SK-N-SH treated with all-trans-retinoic acid at 6 μM for 48 hours (cell line): ENCODE data around the gene KAT2B.

Experiments used
- CREB5 ChIP-seq: fragments of 250-450 bp; sonication (Bioruptor Pico); IDR thresholded peaks from 2 replicates; pipeline ENCODE4 v1.5.1; 2020; ENCODE audit warnings: low read depth, mild to moderate bottlenecking, moderate library complexity
- CSRNP3 ChIP-seq: fragments of 250-450 bp; sonication (Bioruptor Pico); IDR thresholded peaks from 2 replicates; pipeline ENCODE4 v1.5.1; 2021; ENCODE audit warnings: mild to moderate bottlenecking, moderate library complexity
- POU6F1 ChIP-seq: fragments of 250-450 bp; sonication (Bioruptor Pico); IDR thresholded peaks from 2 replicates; pipeline ENCODE4 v1.8.0; 2021; ENCODE audit warnings: low read depth, mild to moderate bottlenecking, moderate library complexity, borderline replicate concordance
- TCF4 ChIP-seq: fragments of 250-450 bp; sonication (Bioruptor Pico); IDR thresholded peaks from 2 replicates; pipeline ENCODE4 v1.8.0; 2021; ENCODE audit warnings: mild to moderate bottlenecking, moderate library complexity, borderline replicate concordance
- ZNF565 ChIP-seq: fragments of 450-650 bp; formaldehyde crosslinking; conservative IDR thresholded peaks from 2 replicates; pipeline ENCODE4 v1.5.0; 2020; ENCODE audit warnings: low read depth, mild to moderate bottlenecking, moderate library complexity
- ZNF70 ChIP-seq: fragments of 450-650 bp; formaldehyde crosslinking; IDR thresholded peaks from 2 replicates; pipeline ENCODE4 v1.5.0; 2020; ENCODE audit warnings: mild to moderate bottlenecking, moderate library complexity
- ZNF8 ChIP-seq: fragments of 450-650 bp; formaldehyde crosslinking; IDR thresholded peaks from 2 replicates; pipeline ENCODE4 v1.5.0; 2020; ENCODE audit warnings: mild to moderate bottlenecking, moderate library complexity
- TF ChIP-seq, protein P1 (sequence below): fragments of 250-450 bp; sonication (Bioruptor Pico); IDR thresholded peaks from 2 replicates; pipeline ENCODE4 v1.8.0; 2020; ENCODE audit warnings: mild to moderate bottlenecking, moderate library complexity, borderline replicate concordance

- TF ChIP-seq ZNF70 (CRISPR knock-in tag): no peak
- TF ChIP-seq ZNF565 (CRISPR knock-in tag): no peak
- TF ChIP-seq POU6F1 (CRISPR knock-in tag): no peak
- TF ChIP-seq CREB5 (CRISPR knock-in tag): no peak
- TF ChIP-seq, protein P1, sequence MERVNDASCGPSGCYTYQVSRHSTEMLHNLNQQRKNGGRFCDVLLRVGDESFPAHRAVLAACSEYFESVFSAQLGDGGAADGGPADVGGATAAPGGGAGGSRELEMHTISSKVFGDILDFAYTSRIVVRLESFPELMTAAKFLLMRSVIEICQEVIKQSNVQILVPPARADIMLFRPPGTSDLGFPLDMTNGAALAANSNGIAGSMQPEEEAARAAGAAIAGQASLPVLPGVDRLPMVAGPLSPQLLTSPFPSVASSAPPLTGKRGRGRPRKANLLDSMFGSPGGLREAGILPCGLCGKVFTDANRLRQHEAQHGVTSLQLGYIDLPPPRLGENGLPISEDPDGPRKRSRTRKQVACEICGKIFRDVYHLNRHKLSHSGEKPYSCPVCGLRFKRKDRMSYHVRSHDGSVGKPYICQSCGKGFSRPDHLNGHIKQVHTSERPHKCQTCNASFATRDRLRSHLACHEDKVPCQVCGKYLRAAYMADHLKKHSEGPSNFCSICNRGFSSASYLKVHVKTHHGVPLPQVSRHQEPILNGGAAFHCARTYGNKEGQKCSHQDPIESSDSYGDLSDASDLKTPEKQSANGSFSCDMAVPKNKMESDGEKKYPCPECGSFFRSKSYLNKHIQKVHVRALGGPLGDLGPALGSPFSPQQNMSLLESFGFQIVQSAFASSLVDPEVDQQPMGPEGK (CRISPR knock-in tag): no peak
- no peak for TF ChIP-seq ZNF8 (CRISPR knock-in tag)
- TF ChIP-seq CSRNP3 (CRISPR knock-in tag): no peak
- no peak for TF ChIP-seq TCF4 (CRISPR knock-in tag)
These were observed 15.0 kb downstream of the KAT2B start for GRCh38 chr3:20055020-20055775.
